ENCODE data around the gene HOXD1.

DNA sequence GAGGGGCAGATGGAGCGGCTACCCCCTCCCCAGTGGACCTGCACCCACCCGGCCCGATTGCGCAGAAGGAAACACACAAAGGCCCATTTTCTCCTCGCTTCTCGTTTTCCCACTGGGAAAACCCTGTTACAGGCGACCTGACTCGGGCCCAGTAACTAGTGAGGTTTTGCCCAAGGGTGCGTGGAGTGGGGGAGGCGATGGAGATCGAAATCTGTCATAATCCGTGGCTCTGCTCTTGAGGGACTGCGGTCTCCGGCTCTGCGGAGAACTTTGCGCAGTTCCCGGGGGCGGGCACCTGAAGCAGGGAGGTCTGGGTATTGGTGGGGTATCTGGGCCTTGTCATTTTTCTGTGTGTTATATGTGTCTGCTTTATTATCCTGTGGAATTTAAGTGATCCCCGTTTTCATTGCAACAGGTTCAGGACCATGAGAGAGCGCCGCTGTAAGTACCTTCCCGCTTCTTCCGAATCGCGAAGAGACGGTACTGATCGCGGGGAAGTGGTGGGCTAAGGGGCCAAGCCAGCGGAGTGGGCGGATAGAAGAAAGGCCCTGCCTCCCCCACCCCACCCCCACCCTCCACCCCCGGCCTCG lies 41.2 kb upstream of the HOXD1 start:
- TF ChIP-seq POLR2A (IDR thresholded peaks at IDR 0.05): no peak
- TF ChIP-seq, protein P1, sequence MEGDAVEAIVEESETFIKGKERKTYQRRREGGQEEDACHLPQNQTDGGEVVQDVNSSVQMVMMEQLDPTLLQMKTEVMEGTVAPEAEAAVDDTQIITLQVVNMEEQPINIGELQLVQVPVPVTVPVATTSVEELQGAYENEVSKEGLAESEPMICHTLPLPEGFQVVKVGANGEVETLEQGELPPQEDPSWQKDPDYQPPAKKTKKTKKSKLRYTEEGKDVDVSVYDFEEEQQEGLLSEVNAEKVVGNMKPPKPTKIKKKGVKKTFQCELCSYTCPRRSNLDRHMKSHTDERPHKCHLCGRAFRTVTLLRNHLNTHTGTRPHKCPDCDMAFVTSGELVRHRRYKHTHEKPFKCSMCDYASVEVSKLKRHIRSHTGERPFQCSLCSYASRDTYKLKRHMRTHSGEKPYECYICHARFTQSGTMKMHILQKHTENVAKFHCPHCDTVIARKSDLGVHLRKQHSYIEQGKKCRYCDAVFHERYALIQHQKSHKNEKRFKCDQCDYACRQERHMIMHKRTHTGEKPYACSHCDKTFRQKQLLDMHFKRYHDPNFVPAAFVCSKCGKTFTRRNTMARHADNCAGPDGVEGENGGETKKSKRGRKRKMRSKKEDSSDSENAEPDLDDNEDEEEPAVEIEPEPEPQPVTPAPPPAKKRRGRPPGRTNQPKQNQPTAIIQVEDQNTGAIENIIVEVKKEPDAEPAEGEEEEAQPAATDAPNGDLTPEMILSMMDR (IDR thresholded peaks at IDR 0.05 in 8 of 11, conservative IDR thresholded peaks at IDR 0.05 in 3 of 11): no peak
